Measurements from ENCODE around the gene MALRD1.

Gene MALRD1

DNA sequence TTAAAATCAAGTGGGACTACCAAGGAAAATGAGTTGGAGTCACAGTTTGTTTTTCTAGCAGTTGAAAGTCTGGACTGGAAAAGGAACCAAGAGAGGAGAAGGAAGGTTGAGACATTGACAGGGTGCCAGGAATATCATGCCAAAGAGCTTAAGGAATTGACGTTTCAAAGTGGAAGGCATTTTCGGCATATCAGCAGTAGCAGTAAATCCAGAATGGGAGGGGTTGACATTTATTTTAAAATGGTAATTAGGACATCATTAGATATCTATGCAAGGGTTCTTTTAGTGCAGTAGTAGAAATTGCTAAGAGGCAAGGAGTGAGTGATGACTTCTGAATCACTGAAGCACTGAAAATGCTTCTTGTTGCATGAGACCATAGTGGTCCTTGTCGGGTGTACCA lies 431.8 kb downstream of the MALRD1 start:
- no peak for DNase-seq
- H3K4me1 Mint-ChIP-seq, result no peaks in the 10 kb centered on the region
- H3K4me3 Mint-ChIP-seq, result no peak overlapping the region
- no peaks in the 10 kb centered on the region for H3K27me3 Mint-ChIP-seq (ENCODE audit: low read depth, poor library complexity)
- H3K36me3 Mint-ChIP-seq (ENCODE audit: low read depth), result no peaks in the 10 kb centered on the region
- no peaks in the 10 kb centered on the region for H3K9me3 Mint-ChIP-seq
- TF ChIP-seq, protein P1, sequence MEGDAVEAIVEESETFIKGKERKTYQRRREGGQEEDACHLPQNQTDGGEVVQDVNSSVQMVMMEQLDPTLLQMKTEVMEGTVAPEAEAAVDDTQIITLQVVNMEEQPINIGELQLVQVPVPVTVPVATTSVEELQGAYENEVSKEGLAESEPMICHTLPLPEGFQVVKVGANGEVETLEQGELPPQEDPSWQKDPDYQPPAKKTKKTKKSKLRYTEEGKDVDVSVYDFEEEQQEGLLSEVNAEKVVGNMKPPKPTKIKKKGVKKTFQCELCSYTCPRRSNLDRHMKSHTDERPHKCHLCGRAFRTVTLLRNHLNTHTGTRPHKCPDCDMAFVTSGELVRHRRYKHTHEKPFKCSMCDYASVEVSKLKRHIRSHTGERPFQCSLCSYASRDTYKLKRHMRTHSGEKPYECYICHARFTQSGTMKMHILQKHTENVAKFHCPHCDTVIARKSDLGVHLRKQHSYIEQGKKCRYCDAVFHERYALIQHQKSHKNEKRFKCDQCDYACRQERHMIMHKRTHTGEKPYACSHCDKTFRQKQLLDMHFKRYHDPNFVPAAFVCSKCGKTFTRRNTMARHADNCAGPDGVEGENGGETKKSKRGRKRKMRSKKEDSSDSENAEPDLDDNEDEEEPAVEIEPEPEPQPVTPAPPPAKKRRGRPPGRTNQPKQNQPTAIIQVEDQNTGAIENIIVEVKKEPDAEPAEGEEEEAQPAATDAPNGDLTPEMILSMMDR (IDR thresholded peaks at IDR 0.05), result no peak
- H3K27ac Mint-ChIP-seq, result no peak overlapping the region

GRCh38 chr10:19483421-19483820 lies 434.8 kb downstream of the MALRD1 start:
- DNase-seq, result no peak
- Mint-ChIP-seq H3K9me3 (no peaks in the 10 kb centered on the region), H3K4me3 (no peak overlapping the region), H3K27me3 (ENCODE audit: low read depth, poor library complexity) (no peaks in the 10 kb centered on the region), H3K4me1 (peaks cover 4% of the 10 kb centered on the region), H3K36me3 (ENCODE audit: low read depth) (no peaks in the 10 kb centered on the region), H3K27ac (no peak overlapping the region)
- TF ChIP-seq, protein P1 (IDR thresholded peaks at IDR 0.05), result no peak

DNA sequence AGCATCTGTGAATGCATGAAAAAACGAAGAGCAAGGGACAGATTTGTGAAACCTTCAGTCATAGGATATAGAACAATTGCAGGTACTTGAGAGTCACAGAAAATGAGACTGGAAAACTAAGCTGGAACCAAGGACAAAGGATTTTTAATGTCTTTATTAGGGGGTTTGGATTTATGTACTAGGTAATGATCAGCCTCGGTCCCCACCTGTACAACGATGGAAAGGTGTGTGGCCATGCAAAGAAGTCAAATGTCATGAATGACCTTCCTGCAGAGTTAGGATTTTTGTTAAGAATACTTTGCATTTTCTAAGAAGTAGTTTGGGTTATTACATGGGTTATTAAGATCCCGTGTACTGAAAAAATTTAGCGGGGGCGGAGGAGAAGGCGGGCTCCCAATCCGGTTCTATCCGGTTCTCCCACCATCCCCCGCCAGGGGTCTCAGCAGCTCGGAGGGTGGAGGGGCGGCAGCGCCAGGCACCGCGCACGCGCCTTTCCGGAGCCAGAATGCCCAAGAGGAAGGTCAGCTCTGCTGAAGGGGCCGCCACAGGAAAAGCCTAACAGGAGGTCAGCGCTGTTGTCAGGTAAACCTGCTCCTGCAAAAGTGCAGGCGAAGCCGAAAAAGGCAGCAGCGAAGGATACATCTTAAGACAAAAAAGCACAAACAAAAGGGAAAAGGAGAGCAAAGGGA lies 440.1 kb downstream of the MALRD1 start:
- peaks cover under 1% of the 10 kb centered on the region for H3K9me3 Mint-ChIP-seq
- peak; percentile 70 for DNase-seq
- no peak overlapping the region for H3K27ac Mint-ChIP-seq
- peaks cover under 1% of the 10 kb centered on the region for H3K27me3 Mint-ChIP-seq (ENCODE audit: low read depth, poor library complexity)
- H3K4me3 Mint-ChIP-seq, result peak overlapping the region; percentile 70
- no peaks in the 10 kb centered on the region for H3K36me3 Mint-ChIP-seq (ENCODE audit: low read depth)
- H3K4me1 Mint-ChIP-seq, result peaks cover 16% of the 10 kb centered on the region
- TF ChIP-seq, protein P1 (IDR thresholded peaks at IDR 0.05), result peak; percentile 10

- no peak overlapping the region for H3K27ac Mint-ChIP-seq
- peaks cover 2% of the 10 kb centered on the region for H3K27me3 Mint-ChIP-seq (ENCODE audit: low read depth, poor library complexity)
- TF ChIP-seq, protein P1 (IDR thresholded peaks at IDR 0.05), result no peak
- H3K36me3 Mint-ChIP-seq (ENCODE audit: low read depth), result peaks cover 7% of the 10 kb centered on the region
- H3K4me3 Mint-ChIP-seq, result no peak overlapping the region
- H3K4me1 Mint-ChIP-seq, result peaks cover 16% of the 10 kb centered on the region
- DNase-seq, result no peak
- H3K9me3 Mint-ChIP-seq, result peaks cover 10% of the 10 kb centered on the region
Observed at GRCh38 chr10:19491166-19491565, 442.6 kb downstream of the MALRD1 start.

DNA sequence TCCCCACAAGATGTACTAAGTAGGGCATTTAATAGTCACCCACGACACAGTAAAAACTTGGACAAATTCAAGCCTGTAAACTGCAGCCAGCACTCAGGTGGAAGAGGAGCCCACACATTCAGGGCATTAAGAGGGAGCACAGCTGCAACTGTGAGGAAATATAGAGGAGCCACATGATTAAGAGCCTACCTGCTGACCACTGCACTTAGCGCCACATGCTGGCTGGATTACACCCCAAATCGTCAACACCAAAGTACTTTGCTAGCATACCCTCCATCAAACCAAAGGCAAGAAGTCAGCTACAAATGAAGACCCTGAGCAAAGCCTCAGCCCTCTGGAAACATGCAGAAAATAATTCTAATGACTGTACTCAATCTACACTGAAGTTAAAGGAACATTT lies 445.3 kb downstream of the MALRD1 start:
- TF ChIP-seq, protein P1 (IDR thresholded peaks at IDR 0.05), result no peak
- peaks cover 5% of the 10 kb centered on the region for H3K27me3 Mint-ChIP-seq (ENCODE audit: low read depth, poor library complexity)
- peaks cover 9% of the 10 kb centered on the region for H3K4me1 Mint-ChIP-seq
- no peak overlapping the region for H3K27ac Mint-ChIP-seq
- DNase-seq, result no peak
- H3K9me3 Mint-ChIP-seq, result peaks cover 10% of the 10 kb centered on the region
- H3K36me3 Mint-ChIP-seq (ENCODE audit: low read depth), result peaks cover 7% of the 10 kb centered on the region
- H3K4me3 Mint-ChIP-seq, result no peak overlapping the region

- H3K4me1 Mint-ChIP-seq, result no peaks in the 10 kb centered on the region
- no peak overlapping the region for H3K4me3 Mint-ChIP-seq
- peaks cover 9% of the 10 kb centered on the region for H3K27me3 Mint-ChIP-seq (ENCODE audit: low read depth, poor library complexity)
- H3K9me3 Mint-ChIP-seq, result peaks cover 10% of the 10 kb centered on the region
- DNase-seq, result no peak
- H3K27ac Mint-ChIP-seq, result no peak overlapping the region
- TF ChIP-seq, protein P1 (IDR thresholded peaks at IDR 0.05), result no peak
- H3K36me3 Mint-ChIP-seq (ENCODE audit: low read depth), result peaks cover 7% of the 10 kb centered on the region
Observed at GRCh38 chr10:19497026-19497425, 448.4 kb downstream of the MALRD1 start.

All from nephron progenitor cell (in vitro differentiated cells).